HUES48 (cell line): ENCODE measurements around the gene CENPU.
A peak's percentile ranks its signal among the peaks of the same experiment; 100 is the strongest.

ENCODE experiments used
- H3K27ac ChIP-seq: one replicate; pipeline ENCODE4 v1.7.0; 2013; ENCODE audit warnings: low read depth, low read length, inconsistent platforms
- H3K27me3 ChIP-seq: 2 replicates; pipeline ENCODE4 v1.6.1; 2013; ENCODE audit warnings: mild to moderate bottlenecking, low read length; ENCODE audit not compliant: control insufficient read depth, insufficient read depth
- H3K36me3 ChIP-seq: 2 replicates; pipeline ENCODE4 v1.6.1; 2013; ENCODE audit warnings: low read length; ENCODE audit not compliant: control insufficient read depth, insufficient read depth
- H3K4me1 ChIP-seq: 2 replicates; pipeline ENCODE4 v1.6.1; 2013; ENCODE audit warnings: mild to moderate bottlenecking, low read length; ENCODE audit not compliant: control insufficient read depth, insufficient read depth
- H3K4me3 ChIP-seq: 2 replicates; pipeline ENCODE4 v1.5.1; 2013; ENCODE audit warnings: mild to moderate bottlenecking, low read depth, low read length
- H3K9ac ChIP-seq: 2 replicates; pipeline ENCODE4 v1.6.1; 2013; ENCODE audit warnings: mild to moderate bottlenecking, low read depth, low read length, moderate library complexity
- H3K9me3 ChIP-seq: 2 replicates; pipeline ENCODE4 v1.6.1; 2013; ENCODE audit warnings: low read length; ENCODE audit not compliant: control insufficient read depth, insufficient read depth

Gene CENPU

GRCh38 chr4:184649026-184649970, 84.6 kb downstream of the CENPU start, which contains the start of the genes CASP3 and PRIMPOL:
Gene CASP3, minus strand, starts transcription at chr4:184649447. Its CDS starts 10,994 bp downstream, at chr4:184638453.
Gene PRIMPOL, plus strand, starts transcription at chr4:184649738. Its CDS starts 7,403 bp downstream, at chr4:184657141.
- H3K27me3 ChIP-seq = no peaks in the 10 kb centered on the region
- peaks cover 60% of the 10 kb centered on the region for H3K4me1 ChIP-seq

GRCh38 chr4:184648313-184649025, 85.4 kb downstream of the CENPU start:
- Histone ChIP-seq H3K36me3 (peaks cover 11% of the 10 kb centered on the region), H3K4me1 (peaks cover 68% of the 10 kb centered on the region), H3K27me3 (no peaks in the 10 kb centered on the region), H3K27ac (peak overlapping the region; percentile 87), H3K9me3 (no peaks in the 10 kb centered on the region), H3K4me3 (peak overlapping the region; percentile 88), H3K9ac (peak overlapping the region; percentile 86)

More at GRCh38 chr4:184649026-184649970, 84.6 kb downstream of the CENPU start, which contains the start of the genes CASP3 and PRIMPOL:
- Histone ChIP-seq H3K36me3 (peaks cover 7% of the 10 kb centered on the region), H3K9me3 (no peaks in the 10 kb centered on the region), H3K27ac (peak within 1 kb of the TSS; percentile 94), H3K9ac (peak within 1 kb of the TSS; percentile 86), H3K4me3 (peak within 1 kb of the TSS; percentile 88)

GRCh38 chr4:184648054-184648312, 85.9 kb downstream of the CENPU start:
- Histone ChIP-seq H3K27ac (peak overlapping the region; percentile 87), H3K9ac (peak overlapping the region; percentile 86), H3K9me3 (no peaks in the 10 kb centered on the region), H3K4me1 (peaks cover 68% of the 10 kb centered on the region), H3K36me3 (peaks cover 11% of the 10 kb centered on the region), H3K4me3 (peak overlapping the region; percentile 88), H3K27me3 (no peaks in the 10 kb centered on the region)

GRCh38 chr4:184647266-184648053, 86.4 kb downstream of the CENPU start:
- Histone ChIP-seq H3K9me3 (no peaks in the 10 kb centered on the region), H3K9ac (peak overlapping the region; percentile 86; the same call in 1 of the 2 replicates), H3K4me3 (peak overlapping the region; percentile 88), H3K27ac (peak overlapping the region; percentile 87), H3K27me3 (no peaks in the 10 kb centered on the region), H3K4me1 (peaks cover 70% of the 10 kb centered on the region), H3K36me3 (peaks cover 13% of the 10 kb centered on the region)

GRCh38 chr4:184645904-184646610, 87.8 kb downstream of the CENPU start:
- peaks cover 23% of the 10 kb centered on the region for H3K36me3 ChIP-seq
- no peak overlapping the region for H3K9ac ChIP-seq
- peak overlapping the region; percentile 89 for H3K27ac ChIP-seq
- no peaks in the 10 kb centered on the region for H3K9me3 ChIP-seq
- peaks cover 68% of the 10 kb centered on the region for H3K4me1 ChIP-seq
- no peaks in the 10 kb centered on the region for H3K27me3 ChIP-seq
- H3K4me3 ChIP-seq = no peak overlapping the region; the same call in 1 of the 2 replicates

- H3K27ac ChIP-seq = peak overlapping the region; percentile 89
- H3K9ac ChIP-seq = peak overlapping the region; percentile 19; the same call in 1 of the 2 replicates
- H3K27me3 ChIP-seq = no peaks in the 10 kb centered on the region
- peak overlapping the region; percentile 10; the same call in 1 of the 2 replicates for H3K4me3 ChIP-seq
- H3K9me3 ChIP-seq = no peaks in the 10 kb centered on the region
- H3K4me1 ChIP-seq = peaks cover 60% of the 10 kb centered on the region
- H3K36me3 ChIP-seq = peaks cover 28% of the 10 kb centered on the region
Measured at GRCh38 chr4:184644553-184645307, 89.2 kb downstream of the CENPU start.
